Endothelial cell of umbilical vein (primary cell): ENCODE measurements around the gene TTYH2. TPM values are rescaled to one million over a fixed set of nuclear protein-coding genes. Genes with fewer than 3 reads are reported as not detected.

ENCODE experiments used
- BruUV-seq: library from RNA; stranded (reverse); fragments of 400-500 nt; replicated peaks from 2 replicates; lab custom pipeline; 2021; lab: Mats Ljungman, UMichigan
- CTCF ChIA-PET: fragments of 300-600, 350-600 bp; sonication (Branson Sonifier 250); formaldehyde crosslinking; loops from one replicate; lab custom pipeline; 2021; ENCODE audit warnings: antibody characterized with exemption, inconsistent platforms; lab: Charles Lee
- POLR2A ChIA-PET: fragments of 300-600, 350-600 bp; sonication (Branson Sonifier 250); formaldehyde crosslinking; loops from one replicate; lab custom pipeline; 2021; ENCODE audit warnings: antibody characterized with exemption, inconsistent platforms; lab: Charles Lee
- DNase-seq: peaks from one replicate; pipeline ENCODE4 v3.0.0-alpha.2; 2011; ENCODE audit warnings: low read depth, low spot score
- FAIRE-seq: peaks from 2 replicates; lab custom pipeline; 2011; peaks lifted over from hg19 to GRCh38; lab: Jason Lieb, UNC
- H2AFZ ChIP-seq: 2 replicates; pipeline ENCODE4 v1.6.0; 2012; ENCODE audit warnings: low read depth, low read length, control low read depth, inconsistent platforms
- H3K27ac ChIP-seq: 2 replicates; pipeline ENCODE4 v1.5.1; 2011; ENCODE audit warnings: low read depth, mild to moderate bottlenecking, control low read depth, low read length, moderate library complexity; ENCODE audit not compliant: insufficient read depth
- H3K27me3 ChIP-seq, 2 experiments: 2 replicates each; pipeline versions ENCODE4 v1.6.0 to v1.6.1; 2011; ENCODE audit warnings: low read length in 2 of 2, mixed read lengths in 1 of 2; ENCODE audit not compliant: control insufficient read depth in 2 of 2, insufficient read depth in 2 of 2
- H3K36me3 ChIP-seq, 2 experiments: 2 replicates in 1 of 2; 3 replicates in 1 of 2; pipeline ENCODE4 v1.5.1; 2011; ENCODE audit warnings: low read length in 2 of 2, mild to moderate bottlenecking in 1 of 2, moderate library complexity in 1 of 2; ENCODE audit not compliant: control insufficient read depth in 2 of 2, insufficient read depth in 2 of 2; ENCODE audit errors: extremely low read depth in 1 of 2
- H3K4me1 ChIP-seq: 3 replicates; pipeline ENCODE4 v1.5.1; 2011; ENCODE audit warnings: mild to moderate bottlenecking, low read length; ENCODE audit not compliant: control insufficient read depth, insufficient read depth; ENCODE audit errors: extremely low read depth
- H3K4me2 ChIP-seq: 2 replicates; pipeline ENCODE4 v1.6.1; 2011; ENCODE audit warnings: low read length, control low read depth, mixed read lengths; ENCODE audit not compliant: insufficient read depth
- H3K4me3 ChIP-seq, 3 experiments: fragments of 200-600 bp in 1 of 3; sonication (generic), shearing (Covaris generic) in 1 of 3; replicated peaks in 1 of 3; 2 replicates each; pipeline ENCODE4 v1.5.1; 2011 to 2016; ENCODE audit warnings: control low read depth in 3 of 3, low read length in 3 of 3, mild to moderate bottlenecking in 2 of 3, inconsistent platforms in 1 of 3, low read depth in 1 of 3, moderate library complexity in 1 of 3; ENCODE audit not compliant: insufficient read depth in 1 of 3
- H3K79me2 ChIP-seq: 2 replicates; pipeline ENCODE4 v1.6.0; 2012; ENCODE audit warnings: low read length, inconsistent platforms; ENCODE audit not compliant: control insufficient read depth, insufficient read depth
- H3K9ac ChIP-seq: replicated peaks from 2 replicates; pipeline ENCODE3; 2011; ENCODE audit warnings: low read length, control low read depth; ENCODE audit not compliant: insufficient read depth; ENCODE audit errors: extremely low read depth
- H3K9me1 ChIP-seq: replicated peaks from 3 replicates; pipeline ENCODE4 v1.6.0; 2011; ENCODE audit warnings: mild to moderate bottlenecking, low read length; ENCODE audit not compliant: control insufficient read depth, insufficient read depth; ENCODE audit errors: extremely low read depth
- H3K9me3 ChIP-seq: replicated peaks from 2 replicates; pipeline ENCODE4 v1.5.1; 2012; ENCODE audit warnings: low read length, inconsistent platforms; ENCODE audit not compliant: control insufficient read depth, insufficient read depth
- H4K20me1 ChIP-seq: replicated peaks from 2 replicates; pipeline ENCODE3; 2011; ENCODE audit warnings: mild to moderate bottlenecking, low read length; ENCODE audit not compliant: control insufficient read depth, insufficient read depth; ENCODE audit errors: extremely low read depth
- CTCF ChIP-seq, 2 donors: IDR thresholded peaks; 1 replicate in 1 of 2; 2 replicates in 1 of 2; pipeline ENCODE4 v1.5.1; 2011; ENCODE audit warnings: low read length in 2 of 2, mild to moderate bottlenecking in 2 of 2, moderate library complexity in 2 of 2, control low read depth in 1 of 2, inconsistent platforms in 1 of 2, low read depth in 1 of 2; ENCODE audit not compliant: insufficient read depth in 1 of 2; ENCODE audit errors: extremely low read depth in 1 of 2
- EZH2 ChIP-seq: IDR thresholded peaks from 2 replicates; pipeline ENCODE4 v1.6.1; 2012; ENCODE audit warnings: borderline replicate concordance, low read depth, mild to moderate bottlenecking, moderate library complexity, low read length, inconsistent platforms; ENCODE audit not compliant: severe bottlenecking
- FOS ChIP-seq: IDR thresholded peaks from 2 replicates; pipeline ENCODE4 v1.6.1; 2011; ENCODE audit warnings: mild to moderate bottlenecking, low read length, moderate library complexity, borderline replicate concordance; ENCODE audit not compliant: insufficient read depth
- GATA2 ChIP-seq: IDR thresholded peaks from 2 replicates; pipeline ENCODE4 v1.7.0; 2011; ENCODE audit warnings: low read depth, mild to moderate bottlenecking, moderate library complexity, mixed read lengths, low read length; ENCODE audit not compliant: insufficient read length, insufficient read depth
- JUN ChIP-seq: IDR thresholded peaks from 2 replicates; pipeline ENCODE4 v1.6.1; 2011; ENCODE audit warnings: borderline replicate concordance, low read depth; ENCODE audit not compliant: insufficient read length, insufficient read depth
- MAX ChIP-seq: IDR thresholded peaks from 2 replicates; pipeline ENCODE4 v1.6.1; 2011; ENCODE audit not compliant: insufficient read depth, insufficient read length
- MYC ChIP-seq: IDR thresholded peaks from one replicate; pipeline ENCODE4 v1.6.1; 2011; ENCODE audit warnings: mild to moderate bottlenecking, low read depth, low read length
- POLR2A ChIP-seq: IDR thresholded peaks from 2 replicates; pipeline ENCODE4 v1.6.1; 2012; ENCODE audit warnings: low read depth, mild to moderate bottlenecking, control low read depth, low read length
- POLR2AphosphoS5 ChIP-seq: IDR thresholded peaks from 2 replicates; pipeline ENCODE4 v1.6.1; 2012; ENCODE audit warnings: low read depth, mild to moderate bottlenecking, control low read depth, low read length, moderate library complexity; ENCODE audit not compliant: insufficient read depth
- dilution Hi-C: fragments of 300-500 bp; cut with MboI; formaldehyde crosslinking; loops from one replicate; pipeline ENCODE4 v1.15.0; 2019; ENCODE audit warnings: low sequenced_read_pairs; ENCODE audit not compliant: extremely low pct_ligation_motif_present
- intact Hi-C: fragments of 100-400 bp; cut with micrococcal nuclease; formaldehyde crosslinking; loops from one replicate; pipeline ENCODE4 v1.10.0; 2022
- polyA plus RNA-seq, 4 experiments: library from polyadenylated mRNA; depleted of rRNA in 3 of 4; stranded (reverse) in 3 of 4; unstranded in 1 of 4; fragments of >200 nt; gene quantifications; 2 replicates each; pipeline versions ENCODE4 v1.2.1 to v1.2.3, GENCODE V29; 2011 to 2012; ENCODE audit warnings: missing spikeins in 1 of 4
- total RNA-seq: library from RNA; stranded (reverse); gene quantifications from 2 replicates; pipeline ENCODE4 v1.2.3, GENCODE V29; 2021

Gene TTYH2
- total and polyA plus RNA-seq, 2 donors (not counting 3 experiments of a cell fraction or from before 2014, with no cell fraction given) = 0.75 to 2.0 TPM

GRCh38 chr17:74211141-74211911, 2.0 kb upstream of the TTYH2 start:
- H3K4me2 ChIP-seq = no peak overlapping the region
- DNase-seq = no peak
- no peaks in the 10 kb centered on the region for H4K20me1 ChIP-seq
- ChIA-PET POLR2A (interaction anchor here (1.0 kb wide), 1 partner anchor 8 kb away, joined by 3 read pairs; the partner anchor contains the start of gene RPL38), CTCF (interaction anchor here (1.0 to 1.9 kb wide), 6 partner anchors 8 to 244 kb away, joined by 3 to 9 read pairs (median 3); partner anchors contain the start of genes BTBD17 and RPL38)
- TF ChIP-seq POLR2A = peak; percentile 41
- peak; percentile 18 for TF ChIP-seq POLR2AphosphoS5
- no peak for TF ChIP-seq MYC
- no peak for TF ChIP-seq JUN
- TF ChIP-seq MAX = no peak
- TF ChIP-seq FOS = no peak
- no peak for TF ChIP-seq GATA2
- TF ChIP-seq EZH2 = no peak
- TF ChIP-seq CTCF (IDR thresholded peaks at IDR 0.05; ENCODE audit: extremely low read depth in 1 of 2, insufficient read depth in 1 of 2, low read depth in 1 of 2, low read length in 2 of 2) = no peak
- H3K27me3 ChIP-seq = no peaks in the 10 kb centered on the region
- H3K27ac ChIP-seq = no peak overlapping the region
- dilution Hi-C loops = no loop called here
- no TSS peak for BruUV-seq
- no peak overlapping the region for H3K4me3 ChIP-seq
- no peak overlapping the region for H3K9ac ChIP-seq
- no peaks in the 10 kb centered on the region for H3K9me1 ChIP-seq
- peaks cover 20% of the 10 kb centered on the region for H3K79me2 ChIP-seq
- FAIRE-seq = no peak
- H3K9me3 ChIP-seq = no peaks in the 10 kb centered on the region
- peaks cover 21 to 22% of the 10 kb centered on the region in 2 experiments for H3K36me3 ChIP-seq
- intact Hi-C loops = loop anchor here (5.0 kb wide), 2 partner anchors 86 to 156 kb away; partner anchors contain the start of gene GPR142
- no peak overlapping the region for H2AFZ ChIP-seq
- H3K4me1 ChIP-seq = peaks cover 18% of the 10 kb centered on the region
